GM19395 (cell line): ENCODE results near the gene SZRD1.

Experiments used
- ATAC-seq: cut with Tn5 transposase; IDR thresholded peaks from one replicate; pipeline ENCODE4 v1.9.1; 2021; ENCODE audit warnings: mild to moderate bottlenecking, moderate library complexity; ENCODE audit not compliant: unreplicated experiment

The SZRD1 gene

GRCh38 chr1:16393570-16394521 lies 26.8 kb downstream of the SZRD1 start:
- no peak for ATAC-seq

GRCh38 chr1:16394977-16395376 lies 27.9 kb downstream of the SZRD1 start:
- ATAC-seq: no peak

GRCh38 chr1:16396591-16396990 lies 29.5 kb downstream of the SZRD1 start:
- no peak for ATAC-seq

- no peak for ATAC-seq
Measured at GRCh38 chr1:16397120-16397519, 30.1 kb downstream of the SZRD1 start.

- ATAC-seq: no peak
Measured at GRCh38 chr1:16398371-16398953, 31.4 kb downstream of the SZRD1 start.

GRCh38 chr1:16402742-16403141 lies 35.7 kb downstream of the SZRD1 start:
- no peak for ATAC-seq

GRCh38 chr1:16405441-16405840 lies 38.4 kb downstream of the SZRD1 start:
- ATAC-seq: no peak

- ATAC-seq: no peak
Measured at GRCh38 chr1:16406868-16407267, 39.8 kb downstream of the SZRD1 start.

- no peak for ATAC-seq
Measured at GRCh38 chr1:16409536-16410152, 42.6 kb downstream of the SZRD1 start.

- no peak for ATAC-seq
Measured at GRCh38 chr1:16410803-16411202, 43.8 kb downstream of the SZRD1 start.

GRCh38 chr1:16413191-16413590 lies 46.1 kb downstream of the SZRD1 start:
- no peak for ATAC-seq

GRCh38 chr1:16418823-16419425 lies 51.9 kb downstream of the SZRD1 start:
- ATAC-seq: no peak

GRCh38 chr1:16420424-16421118 lies 53.5 kb downstream of the SZRD1 start:
- peak; percentile 84 for ATAC-seq

- ATAC-seq: no peak
Measured at GRCh38 chr1:16421201-16421600, 54.2 kb downstream of the SZRD1 start.

GRCh38 chr1:16422041-16422440 lies 55.0 kb downstream of the SZRD1 start:
- ATAC-seq: no peak

GRCh38 chr1:16425125-16426025 lies 58.3 kb downstream of the SZRD1 start:
- no peak for ATAC-seq

- no peak for ATAC-seq
Measured at GRCh38 chr1:16430606-16431005, 63.6 kb downstream of the SZRD1 start.

GRCh38 chr1:16433030-16433429 lies 66.0 kb downstream of the SZRD1 start:
- no peak for ATAC-seq

GRCh38 chr1:16434007-16434406 lies 67.0 kb downstream of the SZRD1 start:
- no peak for ATAC-seq

GRCh38 chr1:16434501-16434900 lies 67.5 kb downstream of the SZRD1 start:
- ATAC-seq: no peak
